Measurements from ENCODE around the gene C3orf80. TPM values are rescaled to one million over a fixed set of nuclear protein-coding genes. Genes with fewer than 3 reads are reported as not detected.
A peak's percentile ranks its signal among the peaks of the same experiment; 100 is the strongest.

Gene C3orf80
- total and polyA plus RNA-seq, 10 of the 15 experiments (the other 5 are each of a cell fraction or from before 2014, with no cell fraction given): 0.02 to 0.04 TPM; not detected in 8

GRCh38 chr3:160226026-160226907 is 1.0 kb downstream of the C3orf80 start:
- H3K9me3 ChIP-seq (replicated peaks; ENCODE audit: control insufficient read depth, insufficient read depth, low read length): no peaks in the 10 kb centered on the region
- no peaks in the 10 kb centered on the region for H4K20me1 ChIP-seq (ENCODE audit: control insufficient read depth, insufficient read depth)
- H3K4me2 ChIP-seq (ENCODE audit: control insufficient read depth, insufficient read depth): peak overlapping the region; percentile 89
- no TSS peak for BruUV-seq (replicated peaks)
- H3K9ac ChIP-seq (ENCODE audit: control insufficient read depth, insufficient read depth, low read length): no peak overlapping the region
- in situ Hi-C loops (cut with MboI): no loop called here
- SMC1A ChIA-PET (ENCODE audit: uncharacterized antibody, unreplicated experiment): no interaction called here
- H3K4me1 ChIP-seq (ENCODE audit: control insufficient read depth, insufficient read depth, low read length): peaks cover 7% of the 10 kb centered on the region; the same call in 1 of the 2 replicates
- FAIRE-seq (no peak), ATAC-seq (no peak; the same call in 1 of the 3 replicates), DNase-seq (ENCODE audit: low read depth, low spot score) (no peak)
- RAD21 ChIA-PET (ENCODE audit: unreplicated experiment): no interaction called here
- peak overlapping the region; percentile 61; the same call in 1 of the 2 replicates for H3K4me3 ChIP-seq
- no peaks in the 10 kb centered on the region for H3K79me2 ChIP-seq (ENCODE audit: control insufficient read depth, insufficient read depth, low read length)
- POLR2A ChIA-PET: no interaction called here
- H3K36me3 ChIP-seq (ENCODE audit: control insufficient read depth in 2 of 2, insufficient read depth in 2 of 2, low read length in 1 of 2): no peaks in the 10 kb centered on the region
- WGBS (ENCODE audit: insufficient coverage, insufficient replicate concordance, low lambda C conversion rate, missing lambda C conversion rate): 19% methylated on average over 72 of the region's 87 CpGs
- intact Hi-C loops (cut with micrococcal nuclease; ENCODE audit: unreplicated experiment): loop anchor here (10.0 kb wide), 1 partner anchor 341 kb away; no protein-coding TSS in a partner anchor
- TF ChIP-seq ESRRA (IDR thresholded peaks at IDR 0.05; ENCODE audit: low read length) (no peak), HCFC1 (IDR thresholded peaks at IDR 0.05; ENCODE audit: low read length) (no peak), RAD51 (IDR thresholded peaks at IDR 0.05) (no peak), NKRF (conservative IDR thresholded peaks at IDR 0.05) (no peak), MXI1 (IDR thresholded peaks at IDR 0.05; ENCODE audit: low read depth, low read length) (no peak), SPI1 (IDR thresholded peaks at IDR 0.05; ENCODE audit: borderline replicate concordance, insufficient read depth, low read depth, low read length) (no peak), TCF12 (IDR thresholded peaks at IDR 0.05; ENCODE audit: low read depth, low read length) (no peak), POLR2A (IDR thresholded peaks at IDR 0.05; ENCODE audit: low read depth, low read length) (no peak), NFYB (IDR thresholded peaks at IDR 0.05; ENCODE audit: insufficient read depth, low read depth, low read length) (no peak)
- H2AFZ ChIP-seq (ENCODE audit: control insufficient read depth, low read depth, low read length): peak overlapping the region; percentile 58; the same call in 1 of the 2 replicates
- CTCF ChIA-PET: no interaction called here
- no peak overlapping the region for H3K27ac ChIP-seq (ENCODE audit: control insufficient read depth, insufficient read depth)
- peaks cover 7 to 26% of the 10 kb centered on the region in 2 experiments for H3K27me3 ChIP-seq (replicated peaks in 1 of 2; ENCODE audit: control insufficient read depth in 2 of 2, insufficient read depth in 2 of 2, low read length in 1 of 2)

Data from GM12878 (cell line).